ENCODE measurements around the gene LRP8.

The LRP8 gene

DNA sequence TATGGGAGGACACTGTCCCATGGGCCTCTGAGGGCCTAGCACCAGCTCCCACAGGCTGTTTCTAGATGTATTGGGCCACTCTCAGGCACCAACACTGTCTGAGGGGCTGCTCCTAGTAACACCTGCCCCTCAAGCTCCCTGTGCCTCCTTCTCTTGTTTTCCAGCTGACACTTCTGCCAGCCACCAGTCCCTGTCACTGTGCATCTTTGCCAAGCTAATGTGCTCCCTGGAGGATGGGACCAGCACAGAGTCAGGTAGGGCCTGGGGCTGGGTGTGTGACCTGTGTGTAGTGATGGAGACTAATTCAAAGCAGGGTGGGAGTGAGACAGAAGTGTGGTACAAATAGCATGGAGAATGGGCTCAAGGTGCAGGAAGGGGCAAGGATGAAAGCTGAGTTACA, 60.1 kb downstream of the LRP8 start:
- in situ Hi-C loops (cut with HindIII; ENCODE audit: low sequenced_read_pairs): no loop called here

DNA sequence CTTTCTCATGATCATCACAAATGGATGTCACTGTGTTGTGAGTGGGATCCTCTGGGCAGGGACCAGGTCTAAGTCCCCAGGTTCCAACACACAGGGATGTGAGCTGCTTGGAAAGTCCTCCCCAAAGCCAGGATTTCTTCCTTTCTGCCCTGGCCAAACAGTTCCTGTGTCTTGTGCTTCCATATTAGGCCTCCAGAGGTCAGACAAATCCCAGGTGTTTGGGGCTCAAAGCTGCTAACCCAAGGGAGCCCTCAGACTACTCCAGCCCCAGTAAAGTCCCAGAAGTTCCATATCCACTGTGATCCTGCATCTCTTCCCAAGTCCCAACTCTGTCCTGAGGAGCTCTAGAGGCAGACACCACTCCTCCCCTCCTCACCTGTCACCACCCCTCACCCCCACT, 61.8 kb downstream of the LRP8 start:
- in situ Hi-C loops (cut with HindIII; ENCODE audit: low sequenced_read_pairs): no loop called here

GRCh38 chr1:53265581-53265980, 62.3 kb downstream of the LRP8 start:
- in situ Hi-C loops (cut with HindIII; ENCODE audit: low sequenced_read_pairs): no loop called here

- in situ Hi-C loops (cut with HindIII; ENCODE audit: low sequenced_read_pairs): no loop called here
Observed at GRCh38 chr1:53264048-53264447, 63.8 kb downstream of the LRP8 start.

DNA sequence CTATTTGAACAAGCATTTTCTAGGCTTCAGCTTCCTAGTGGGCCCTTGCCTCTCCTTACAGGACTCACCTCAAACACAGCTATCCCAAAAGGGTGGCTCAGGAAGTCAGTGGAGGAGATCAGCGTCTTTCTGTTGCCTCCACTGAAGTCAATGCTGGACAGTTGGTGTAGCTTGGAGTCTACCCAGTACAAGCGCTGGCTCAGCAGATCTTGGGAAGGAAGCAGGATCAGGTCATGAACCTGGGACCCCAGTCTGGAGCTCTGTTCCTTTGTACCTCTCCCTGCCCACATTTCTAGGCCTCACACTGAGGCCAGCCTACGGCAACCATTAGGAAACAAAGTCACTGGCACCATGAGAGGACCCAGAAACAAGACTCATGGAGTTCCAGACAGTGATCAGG, 65.9 kb downstream of the LRP8 start:
- in situ Hi-C loops (cut with HindIII; ENCODE audit: low sequenced_read_pairs): no loop called here

GRCh38 chr1:53260631-53261247, 67.1 kb downstream of the LRP8 start:
- in situ Hi-C loops (cut with HindIII; ENCODE audit: low sequenced_read_pairs): no loop called here

DNA sequence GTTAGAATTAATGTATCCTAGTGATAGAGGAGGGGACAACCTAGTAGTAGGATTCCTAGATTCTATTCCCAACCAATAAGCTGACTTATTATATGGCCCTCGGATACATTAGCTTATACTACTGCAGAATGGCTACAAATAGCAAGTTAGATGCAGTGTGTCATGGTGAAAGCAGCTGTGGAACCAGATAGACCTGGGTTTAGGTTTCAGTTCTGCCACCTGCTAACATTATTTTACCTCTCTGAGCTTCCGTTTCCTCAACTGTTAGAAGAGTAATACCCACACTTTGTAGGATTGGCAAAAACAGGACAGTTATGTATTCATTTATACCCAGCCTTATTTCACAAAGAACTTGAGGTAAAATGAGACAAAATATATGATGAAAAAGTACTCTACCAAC, 67.9 kb downstream of the LRP8 start:
- in situ Hi-C loops (cut with HindIII; ENCODE audit: low sequenced_read_pairs): no loop called here

DNA sequence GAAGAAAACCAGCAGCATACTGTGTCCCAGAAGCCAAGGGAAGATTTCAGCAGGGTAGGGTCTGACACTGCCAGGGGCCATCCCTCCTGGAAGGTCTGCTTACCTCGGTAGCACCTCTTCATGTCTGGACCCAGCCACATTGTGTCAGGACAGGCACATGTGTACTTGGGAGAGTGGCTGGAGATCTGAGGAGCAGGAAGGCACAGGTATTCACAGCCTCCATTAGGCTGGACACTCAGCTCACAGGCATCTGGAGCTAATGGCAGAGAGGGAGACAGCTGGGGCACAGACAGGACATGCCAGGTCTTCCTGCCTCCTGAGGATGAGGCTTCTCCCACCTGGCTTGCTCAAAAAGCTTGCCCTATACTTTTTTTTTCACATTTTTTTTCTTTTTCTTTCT, 69.7 kb downstream of the LRP8 start:
- in situ Hi-C loops (cut with HindIII; ENCODE audit: low sequenced_read_pairs): no loop called here

GRCh38 chr1:53257454-53258081, 70.3 kb downstream of the LRP8 start:
- in situ Hi-C loops (cut with HindIII; ENCODE audit: low sequenced_read_pairs): no loop called here

GRCh38 chr1:53256511-53257453, 71.1 kb downstream of the LRP8 start:
- in situ Hi-C loops (cut with HindIII; ENCODE audit: low sequenced_read_pairs): no loop called here

GRCh38 chr1:53255031-53255430, 72.8 kb downstream of the LRP8 start:
- in situ Hi-C loops (cut with HindIII; ENCODE audit: low sequenced_read_pairs): no loop called here

DNA sequence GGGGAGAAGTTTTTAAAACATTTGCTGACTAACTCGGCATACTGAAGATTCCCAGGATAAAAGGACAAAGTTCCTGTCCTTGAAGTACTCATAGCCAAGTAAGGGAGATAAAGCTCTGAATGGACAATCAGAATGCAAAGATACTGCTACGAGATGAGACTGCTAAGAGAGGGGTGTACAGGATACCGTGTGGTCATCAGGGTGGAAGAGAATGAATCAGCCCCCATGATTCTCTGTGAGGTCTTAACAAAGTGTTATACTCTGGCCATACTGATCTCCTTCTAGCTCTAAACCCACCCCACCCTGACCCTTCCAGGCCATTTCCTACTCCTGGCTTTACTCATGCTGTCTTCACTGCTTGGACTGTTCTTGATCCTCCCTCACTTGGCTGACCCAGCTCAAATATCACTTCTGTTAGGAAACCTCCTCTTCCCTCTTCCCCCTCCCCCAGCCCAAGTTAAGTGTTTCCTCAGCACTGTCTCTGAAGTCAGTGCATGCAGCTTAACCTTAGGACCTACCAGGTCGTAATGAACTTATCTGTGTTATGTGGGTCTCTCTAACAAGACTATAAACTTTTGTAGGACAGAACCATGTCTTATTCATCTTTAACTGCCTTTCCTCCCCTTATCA, 73.7 kb downstream of the LRP8 start:
- in situ Hi-C loops (cut with HindIII; ENCODE audit: low sequenced_read_pairs): no loop called here

GRCh38 chr1:53250325-53250724, 77.5 kb downstream of the LRP8 start:
- in situ Hi-C loops (cut with HindIII; ENCODE audit: low sequenced_read_pairs): no loop called here

GRCh38 chr1:53249706-53250105, 78.2 kb downstream of the LRP8 start:
- in situ Hi-C loops (cut with HindIII; ENCODE audit: low sequenced_read_pairs): no loop called here

DNA sequence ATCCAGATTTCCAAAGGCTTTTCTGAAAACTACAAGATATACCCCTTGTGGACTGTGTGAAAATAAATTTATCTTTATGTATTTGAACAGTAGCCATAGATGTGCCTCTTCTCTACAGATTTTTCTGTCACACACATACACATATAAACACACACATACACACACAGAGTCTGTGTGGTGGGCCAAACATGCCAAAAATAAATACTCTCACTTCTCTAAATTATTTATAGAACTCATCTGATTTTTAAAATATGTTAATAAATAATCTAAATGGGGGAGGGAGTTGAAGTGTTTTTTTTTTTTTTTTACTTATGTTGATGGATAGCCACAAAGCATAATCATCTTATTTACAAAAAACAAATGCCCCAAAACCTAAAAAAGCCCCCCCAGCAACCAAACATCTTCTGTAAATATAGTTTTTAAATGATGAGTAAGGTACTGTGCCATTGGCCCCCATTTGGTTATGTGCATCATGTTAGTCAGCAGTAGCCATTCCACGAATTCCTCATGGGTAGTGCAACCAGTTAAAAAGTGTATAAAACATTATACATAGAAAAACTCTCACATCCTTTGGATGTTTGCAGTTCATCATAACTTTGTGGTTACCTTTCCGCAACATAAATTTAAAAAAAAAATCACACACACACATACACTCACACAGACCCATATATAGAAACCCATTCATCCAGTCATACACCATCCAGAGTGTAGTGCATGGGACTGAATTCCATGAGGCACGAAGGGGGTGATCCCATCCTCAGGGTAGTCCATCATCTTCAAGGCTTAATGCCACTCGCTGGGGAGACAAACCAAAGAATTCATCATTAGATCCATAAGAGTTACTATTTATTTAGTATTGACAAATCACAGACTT, 81.4 kb downstream of the LRP8 start:
- in situ Hi-C loops (cut with HindIII; ENCODE audit: low sequenced_read_pairs): no loop called here

DNA sequence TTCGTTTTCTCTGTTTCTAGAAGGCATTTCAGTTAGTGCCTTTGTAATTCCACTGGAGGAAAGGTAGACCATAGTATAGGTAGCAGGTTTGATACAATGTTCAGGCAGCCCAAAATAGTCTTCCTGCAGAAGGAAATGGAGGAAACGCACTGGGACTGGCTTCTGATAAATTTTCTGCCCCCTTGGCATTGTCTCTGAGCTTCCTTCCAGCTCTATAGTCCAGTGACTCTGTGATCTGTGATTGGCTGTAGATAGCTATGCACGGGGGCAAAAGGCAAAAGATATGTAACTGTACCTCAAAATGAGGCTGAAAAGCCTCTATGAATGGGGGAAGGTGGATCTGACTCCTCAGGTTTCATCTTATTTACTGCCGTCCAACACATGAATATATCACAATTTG, 83.7 kb downstream of the LRP8 start:
- in situ Hi-C loops (cut with HindIII; ENCODE audit: low sequenced_read_pairs): no loop called here

GRCh38 chr1:53242381-53242780, 85.5 kb downstream of the LRP8 start:
- in situ Hi-C loops (cut with HindIII; ENCODE audit: low sequenced_read_pairs): no loop called here

DNA sequence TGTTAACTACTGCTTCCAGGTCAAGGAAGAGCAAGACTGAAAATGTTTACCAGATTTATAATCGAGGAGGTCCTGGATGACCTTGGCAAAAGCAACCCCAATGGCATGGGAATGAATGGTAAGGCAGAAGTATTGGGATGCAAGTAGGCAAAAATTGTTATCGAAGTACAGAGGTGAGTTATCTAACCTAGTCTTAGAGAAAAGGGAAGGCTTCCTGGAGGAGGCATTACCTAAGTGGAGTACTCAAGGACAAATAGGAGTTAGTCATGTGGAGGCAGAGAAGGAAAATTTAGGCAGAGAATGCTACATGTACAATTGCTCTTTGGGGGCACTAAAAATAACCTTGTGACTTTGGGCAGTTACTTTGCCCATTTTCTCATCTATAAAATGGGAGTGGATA, 86.0 kb downstream of the LRP8 start:
- in situ Hi-C loops (cut with HindIII; ENCODE audit: low sequenced_read_pairs): no loop called here

GRCh38 chr1:53238197-53239155, 89.4 kb downstream of the LRP8 start, which contains the start of gene MAGOH:
TSS of gene MAGOH (minus strand) at chr1:53238518. CDS start at chr1:53238448, 70 bp downstream.
- in situ Hi-C loops (cut with HindIII; ENCODE audit: low sequenced_read_pairs): no loop called here

All from endothelial cell of hepatic sinusoid (primary cell).